Panc1 (cell line): ENCODE data around the gene SNRK. TPM values are rescaled to one million over a fixed set of nuclear protein-coding genes. Genes with fewer than 3 reads are reported as not detected.

Experiments
- ATAC-seq: fragments of 200-7000 bp; cut with Tn5 transposase; 2 replicates; pipeline ENCODE4 v1.9.1; 2020; ENCODE audit warnings: mild to moderate bottlenecking, moderate library complexity
- BruUV-seq: library from RNA; stranded (reverse); fragments of 400-500 nt; replicated peaks from 2 replicates; lab custom pipeline; 2021; lab: Mats Ljungman, UMichigan
- CTCF ChIA-PET: fragments of 300-600 bp; sonication (Branson Sonifier 250); formaldehyde crosslinking; loops from one replicate; lab custom pipeline; 2022; ENCODE audit warnings: antibody characterized with exemption; lab: Charles Lee
- POLR2A ChIA-PET: fragments of 300-600 bp; sonication (Branson Sonifier 250); formaldehyde crosslinking; loops from one replicate; lab custom pipeline; 2022; ENCODE audit warnings: antibody characterized with exemption; lab: Charles Lee
- DNase-seq: peaks from one replicate; pipeline ENCODE4 v3.0.0-alpha.2; 2010; ENCODE audit warnings: low read depth, low spot score
- H3K27ac ChIP-seq: 2 replicates; pipeline ENCODE4 v1.5.1; 2011; ENCODE audit warnings: mild to moderate bottlenecking, low read length, inconsistent platforms
- H3K27me3 ChIP-seq: fragments of 200-500 bp; sonication (Bioruptor generic); 2 replicates; pipeline ENCODE4 v1.6.0; 2014; ENCODE audit warnings: low read length, inconsistent platforms; ENCODE audit not compliant: control insufficient read depth, insufficient read depth
- H3K36me3 ChIP-seq: fragments of 200-500 bp; sonication (Bioruptor generic); 2 replicates; pipeline ENCODE4 v1.5.1; 2014; ENCODE audit warnings: inconsistent platforms, mild to moderate bottlenecking, low read length, moderate library complexity; ENCODE audit not compliant: control insufficient read depth, insufficient read depth
- H3K4me1 ChIP-seq: 2 replicates; pipeline ENCODE4 v1.5.1; 2011; ENCODE audit warnings: inconsistent platforms, mild to moderate bottlenecking, low read length, moderate library complexity; ENCODE audit not compliant: control insufficient read depth, insufficient read depth
- H3K4me3 ChIP-seq, 2 experiments: 2 replicates each; pipeline ENCODE4 v1.5.1; 2011 to 2012; ENCODE audit warnings: low read depth in 2 of 2, low read length in 2 of 2, mild to moderate bottlenecking in 2 of 2, inconsistent platforms in 1 of 2, moderate library complexity in 1 of 2
- H3K9me3 ChIP-seq: fragments of 200-500 bp; sonication (Bioruptor generic); 2 replicates; pipeline ENCODE4 v1.5.1; 2014; ENCODE audit warnings: low read depth, mild to moderate bottlenecking, inconsistent platforms, low read length, moderate library complexity; ENCODE audit not compliant: control insufficient read depth, insufficient read depth
- CTCF ChIP-seq: fragments of 450-650 bp; IDR thresholded peaks from 2 replicates; pipeline ENCODE4 v1.5.1; 2017; ENCODE audit warnings: mild to moderate bottlenecking
- POLR2AphosphoS5 ChIP-seq: IDR thresholded peaks from 2 replicates; pipeline ENCODE4 v1.6.1; 2012; ENCODE audit warnings: mild to moderate bottlenecking, low read depth, low read length, moderate library complexity
- REST ChIP-seq, 2 experiments: IDR thresholded peaks; 2 replicates each; pipeline ENCODE4 v1.6.1; 2011 to 2012; ENCODE audit warnings: low read depth in 2 of 2, control low read depth in 1 of 2, low read length in 1 of 2, mild to moderate bottlenecking in 1 of 2, moderate library complexity in 1 of 2; ENCODE audit not compliant: insufficient read depth in 1 of 2
- SIN3A ChIP-seq: IDR thresholded peaks from 2 replicates; pipeline ENCODE4 v1.6.1; 2012; ENCODE audit warnings: low read depth, mild to moderate bottlenecking, low read length, moderate library complexity, borderline replicate concordance; ENCODE audit not compliant: insufficient read depth
- TCF7L2 ChIP-seq: IDR thresholded peaks from 2 replicates; pipeline ENCODE4 v1.6.1; 2011; ENCODE audit warnings: mild to moderate bottlenecking, low read depth, low read length, inconsistent platforms
- in situ Hi-C: cut with HindIII; loops from 2 replicates; pipeline ENCODE4 v1.10.0; 2016; ENCODE audit warnings: low sequenced_read_pairs, low pct_unique_long_range_greater_than_20kb
- intact Hi-C: fragments of 100-400 bp; cut with micrococcal nuclease; formaldehyde crosslinking; loops from one replicate; pipeline ENCODE4 v1.10.0; 2022; ENCODE audit not compliant: unreplicated experiment
- total RNA-seq: library from RNA; stranded (reverse); gene quantifications from one replicate; pipeline ENCODE4 v1.2.1, GENCODE V29; 2021; ENCODE audit not compliant: unreplicated experiment

The SNRK gene
- total RNA-seq, 1 experiment from 2014 or later: 11.0 TPM

DNA sequence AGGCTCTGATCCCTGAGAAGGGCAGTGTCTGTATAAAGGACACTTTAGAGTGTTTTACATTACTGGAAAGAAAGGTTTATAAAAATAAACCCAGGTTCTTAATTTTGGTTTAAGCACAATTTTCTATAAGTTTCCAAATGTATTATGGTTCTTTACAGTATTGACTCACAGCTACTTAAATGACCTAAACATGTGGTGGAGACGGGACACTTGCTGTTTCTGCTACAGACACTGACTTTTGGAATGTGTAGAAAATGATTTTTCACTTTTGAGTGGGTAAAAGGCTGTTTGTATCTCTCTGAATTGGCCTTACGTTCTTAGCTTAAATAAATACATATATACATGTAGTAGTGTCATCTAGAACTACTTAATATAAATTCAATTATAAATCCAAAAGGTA is 55.4 kb downstream of the SNRK start:
- no peaks in the 10 kb centered on the region for H3K4me1 ChIP-seq
- no peak for DNase-seq
- no TSS peak for BruUV-seq
- in situ Hi-C loops: no loop called here
- intact Hi-C loops: no loop called here
- H3K27ac ChIP-seq: no peak overlapping the region
- POLR2A ChIA-PET: no interaction called here
- H3K36me3 ChIP-seq: peaks cover 2% of the 10 kb centered on the region
- CTCF ChIA-PET: no interaction called here
- TF ChIP-seq POLR2AphosphoS5 (no peak), SIN3A (no peak), CTCF (no peak), REST (IDR thresholded peaks at IDR 0.05; ENCODE audit: insufficient read depth in 1 of 2, low read depth in 2 of 2, low read length in 1 of 2) (no peak), TCF7L2 (no peak)
- H3K9me3 ChIP-seq: peaks cover 17% of the 10 kb centered on the region; the same call in 1 of the 2 replicates
- no peaks in the 10 kb centered on the region for H3K27me3 ChIP-seq
- H3K4me3 ChIP-seq: no peak overlapping the region
- no peak for ATAC-seq

GRCh38 chr3:43343185-43343584 is 56.8 kb downstream of the SNRK start:
- POLR2A ChIA-PET: no interaction called here
- H3K4me1 ChIP-seq: no peaks in the 10 kb centered on the region
- intact Hi-C loops (no loop called here), in situ Hi-C loops (no loop called here)
- H3K9me3 ChIP-seq: peaks cover 7% of the 10 kb centered on the region; the same call in 1 of the 2 replicates
- no TSS peak for BruUV-seq
- TF ChIP-seq CTCF (no peak), TCF7L2 (no peak), POLR2AphosphoS5 (no peak), SIN3A (no peak), REST (IDR thresholded peaks at IDR 0.05; ENCODE audit: insufficient read depth in 1 of 2, low read depth in 2 of 2, low read length in 1 of 2) (no peak)
- H3K36me3 ChIP-seq: peaks cover 2% of the 10 kb centered on the region
- ATAC-seq (no peak), DNase-seq (no peak)
- no peak overlapping the region for H3K27ac ChIP-seq
- CTCF ChIA-PET: no interaction called here
- no peak overlapping the region for H3K4me3 ChIP-seq
- H3K27me3 ChIP-seq: no peaks in the 10 kb centered on the region
